ENCODE results near the gene TTC28. TPM values are rescaled to one million over a fixed set of nuclear protein-coding genes. Genes with fewer than 3 reads are reported as not detected.

The TTC28 gene
- total and polyA plus RNA-seq, 8 donors = 2.2 to 18.6 (median 11.5) TPM

- FAIRE-seq (no peak), DNase-seq (peak in 3 of 6 donors; percentile 6 to 55 (median 7)), ATAC-seq (no peak)
- 89 to 91% methylated on average over 15 of the region's 15 CpGs for WGBS, 2 donors
- TF ChIP-seq CTCF (IDR thresholded peaks at IDR 0.05) = no peak
- intact Hi-C loops (cut with DNase I) = loop anchor here in 1 of 3 donors (10.0 kb wide), 1 partner anchor 573 kb away; no protein-coding TSS in a partner anchor
- Histone ChIP-seq H3K27ac (no peak overlapping the region), H3K4me1 (no peaks in the 10 kb centered on the region), H3K27me3 (no peaks in the 10 kb centered on the region), H3K36me3 (no peaks in the 10 kb centered on the region), H3K4me3 (no peak overlapping the region), H3K9me3 (no peaks in the 10 kb centered on the region)
Observed at GRCh38 chr22:28021116-28021997, 658.3 kb downstream of the TTC28 start.

- Histone ChIP-seq H3K36me3 (no peaks in the 10 kb centered on the region), H3K27me3 (no peaks in the 10 kb centered on the region), H3K4me1 (no peaks in the 10 kb centered on the region), H3K4me3 (no peak overlapping the region), H3K9me3 (no peaks in the 10 kb centered on the region), H3K27ac (no peak overlapping the region)
- intact Hi-C loops (cut with DNase I) = loop anchor here in 1 of 3 donors (10.0 kb wide), 1 partner anchor 575 kb away; no protein-coding TSS in a partner anchor
- DNase-seq (peak in 5 of 6 donors; percentile 36 to 84 (median 67)), ATAC-seq (peak; percentile 80 to 94 (median 88)), FAIRE-seq (no peak)
- WGBS, 2 donors = 51 to 52% methylated on average over 19 to 20 of the region's 20 CpGs
- peak; percentile 85 to 94 (median 90) for TF ChIP-seq CTCF (IDR thresholded peaks at IDR 0.05)
Observed at GRCh38 chr22:28019881-28020861, 659.5 kb downstream of the TTC28 start.

GRCh38 chr22:28019360-28019759, 660.3 kb downstream of the TTC28 start:
- H3K27me3 ChIP-seq = no peaks in the 10 kb centered on the region
- H3K4me3 ChIP-seq = no peak overlapping the region
- H3K27ac ChIP-seq = no peak overlapping the region
- DNase-seq = peak in 3 of 6 donors; percentile 1 to 33 (median 10)
- WGBS, 2 donors = 86 to 93% methylated on average over 8 of the region's 8 CpGs
- H3K9me3 ChIP-seq = no peaks in the 10 kb centered on the region
- intact Hi-C loops (cut with DNase I) = no loop called here
- peak in 1 of 4 donors; percentile 8 for ATAC-seq
- H3K4me1 ChIP-seq = no peaks in the 10 kb centered on the region
- no peaks in the 10 kb centered on the region for H3K36me3 ChIP-seq
- no peak for TF ChIP-seq CTCF (IDR thresholded peaks at IDR 0.05)
- FAIRE-seq = no peak

GRCh38 chr22:28018461-28018927, 661.1 kb downstream of the TTC28 start:
- FAIRE-seq = no peak

More at GRCh38 chr22:28018461-28018927, 661.1 kb downstream of the TTC28 start:
- no peaks in the 10 kb centered on the region for H3K4me1 ChIP-seq
- no peaks in the 10 kb centered on the region for H3K9me3 ChIP-seq
- no peak overlapping the region for H3K27ac ChIP-seq
- 93 to 95% methylated on average over 8 of the region's 8 CpGs for WGBS, 2 donors
- H3K4me3 ChIP-seq = no peak overlapping the region
- H3K27me3 ChIP-seq = no peaks in the 10 kb centered on the region
- ATAC-seq = no peak
- DNase-seq = peak in 2 of 6 donors; percentile 6 to 42
- intact Hi-C loops (cut with DNase I) = no loop called here
- no peak for TF ChIP-seq CTCF (IDR thresholded peaks at IDR 0.05)
- H3K36me3 ChIP-seq = no peaks in the 10 kb centered on the region
